Left renal cortex interstitium (tissue), 4 donors: ENCODE results near the gene NFIC. TPM values are rescaled to one million over a fixed set of nuclear protein-coding genes. Genes with fewer than 3 reads are reported as not detected.

Experiments
- DNase-seq, 4 donors: peaks; one replicate each; pipeline ENCODE4 v3.0.0-alpha.2; 2013; ENCODE audit warnings: low read depth in 4 of 4, low spot score in 2 of 4, missing footprints in 1 of 4
- polyA plus RNA-seq, 4 donors: library from polyadenylated mRNA; unstranded; fragments of 120-200 nt; gene quantifications; one replicate each; pipeline ENCODE4 v1.2.1, GENCODE V29; 2013; ENCODE audit not compliant: insufficient read length in 4 of 4

The NFIC gene
- polyA plus RNA-seq, 4 donors = 18.7 to 37.9 (median 26.0) TPM

DNA sequence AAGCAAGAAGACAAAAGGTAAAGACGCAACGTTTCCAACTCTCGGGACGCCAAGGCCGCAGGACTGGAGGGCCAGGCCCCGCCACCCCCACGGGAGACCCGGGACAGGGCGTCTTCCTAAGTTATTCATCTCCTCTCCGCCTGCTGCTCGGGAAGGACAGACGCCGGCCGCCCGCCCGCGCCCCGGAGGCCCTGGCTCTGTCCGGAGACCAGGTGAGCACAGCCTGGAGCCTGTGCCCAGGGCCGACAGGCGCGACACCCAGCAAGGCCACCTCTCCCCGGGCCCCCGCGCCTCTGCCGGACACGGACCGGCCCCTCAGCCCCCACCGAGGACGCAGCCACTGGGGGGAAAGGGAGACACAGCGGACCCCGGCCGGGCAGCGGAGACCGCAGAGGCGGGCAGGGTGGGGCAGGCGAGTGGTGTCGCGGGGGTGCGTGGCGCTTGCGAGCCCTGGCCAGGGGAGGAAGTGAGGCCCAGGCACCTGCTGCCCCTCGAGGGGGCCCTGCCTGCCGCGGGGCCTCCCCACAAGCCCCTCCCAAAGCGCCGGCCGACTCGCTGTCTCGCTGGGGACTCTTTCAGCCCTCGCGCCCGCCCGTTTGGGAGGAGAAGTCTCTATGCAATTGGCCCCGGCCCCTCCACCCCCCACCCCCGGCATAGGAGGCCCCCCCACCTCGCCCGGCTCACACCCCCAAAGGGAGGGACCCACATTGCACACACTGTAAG is 96.8 kb downstream of the NFIC start:
- no peak for DNase-seq

DNA sequence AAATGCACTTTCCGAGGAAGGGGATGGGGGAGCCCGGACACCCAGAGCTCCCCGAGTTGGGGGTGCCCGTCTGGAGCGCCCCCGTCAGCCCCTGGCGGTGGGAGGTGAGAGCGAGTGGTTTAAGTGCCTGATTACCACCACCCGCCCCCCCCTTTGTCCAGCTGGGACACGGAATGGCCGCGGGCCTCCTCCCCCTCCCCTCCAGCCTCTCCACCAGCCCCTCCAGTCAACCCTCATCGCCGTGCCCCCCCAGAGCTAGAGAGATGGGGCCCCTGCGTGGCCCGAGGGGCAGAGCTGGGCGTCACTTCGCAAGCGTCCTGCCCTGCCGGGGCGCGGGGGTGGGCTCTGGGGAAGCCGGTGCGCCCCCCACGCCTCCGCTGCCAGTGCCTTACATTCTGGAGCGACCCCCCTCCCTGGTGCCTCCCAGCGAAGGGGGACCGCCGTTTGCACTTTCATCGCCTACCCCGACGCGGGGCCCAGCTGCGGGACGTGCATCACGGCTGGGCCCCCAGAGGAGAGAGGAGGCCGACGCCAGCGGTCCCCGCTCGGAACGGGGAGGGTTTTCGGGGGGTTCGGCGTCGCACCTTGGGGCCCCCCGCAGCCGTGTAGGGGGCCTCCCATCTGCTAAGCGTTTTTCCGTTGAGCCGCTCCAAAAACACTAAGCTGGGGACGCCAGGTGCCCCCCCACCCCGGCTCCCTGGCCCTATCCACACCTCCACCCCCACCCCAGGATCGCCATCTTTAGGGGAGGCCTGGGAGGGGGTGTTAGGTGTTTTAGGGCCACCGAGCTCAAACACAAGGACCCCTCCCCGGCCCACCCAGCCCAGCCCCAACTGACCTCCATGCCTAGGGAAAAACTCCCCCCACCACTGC is 97.6 kb downstream of the NFIC start:
- DNase-seq = no peak

DNA sequence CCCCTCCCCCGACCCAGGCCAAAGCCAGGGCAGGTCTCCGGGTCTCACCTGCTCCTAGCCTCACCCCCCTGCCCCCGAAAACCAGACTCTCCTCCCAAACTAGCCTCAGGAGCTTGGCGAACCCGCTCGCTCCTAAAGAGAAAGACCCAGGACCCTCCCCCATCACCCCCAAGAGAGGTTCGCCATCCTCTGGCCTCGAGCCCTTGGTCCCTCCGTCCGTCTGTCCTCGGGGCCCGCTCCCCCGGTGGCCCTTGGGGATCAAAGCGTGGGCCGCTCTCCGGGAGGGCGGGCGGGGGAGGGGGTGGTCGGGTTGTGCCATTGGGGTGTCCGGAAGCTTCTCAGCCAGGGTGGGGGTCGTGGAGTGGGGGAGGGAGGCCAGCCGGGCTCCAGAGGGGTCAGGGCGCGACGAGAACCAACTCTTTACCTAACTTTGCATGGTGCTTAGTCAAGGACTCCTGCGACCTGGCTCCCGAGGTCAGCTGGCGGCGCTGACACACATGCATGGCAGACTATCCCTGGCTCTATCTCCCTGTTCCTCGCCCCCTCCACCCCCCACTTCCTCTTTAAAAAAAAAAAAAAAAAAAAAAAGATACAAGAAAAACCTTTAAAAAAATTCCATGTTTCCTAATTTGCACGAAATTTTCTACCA is 98.3 kb downstream of the NFIC start:
- DNase-seq = no peak

DNA sequence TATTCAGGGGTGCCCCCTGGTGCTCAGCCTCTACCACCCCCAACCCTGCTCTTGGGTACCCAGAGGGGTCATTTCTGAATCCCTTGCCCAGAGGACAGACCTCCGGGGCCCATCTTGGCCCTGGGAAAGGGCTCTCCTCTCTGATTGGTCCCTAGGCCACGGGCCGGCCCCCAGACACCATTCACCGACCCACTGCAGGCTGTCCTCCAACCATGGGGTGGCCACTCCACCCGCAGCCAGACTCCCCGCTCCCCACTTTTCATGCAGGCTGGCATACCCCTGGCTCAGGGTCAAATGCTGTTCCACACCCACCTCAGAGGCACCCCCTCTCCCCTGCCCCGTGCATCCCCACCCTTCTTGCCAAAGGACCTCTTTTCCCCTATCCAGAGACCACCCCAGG is 99.2 kb downstream of the NFIC start:
- no peak for DNase-seq

DNA sequence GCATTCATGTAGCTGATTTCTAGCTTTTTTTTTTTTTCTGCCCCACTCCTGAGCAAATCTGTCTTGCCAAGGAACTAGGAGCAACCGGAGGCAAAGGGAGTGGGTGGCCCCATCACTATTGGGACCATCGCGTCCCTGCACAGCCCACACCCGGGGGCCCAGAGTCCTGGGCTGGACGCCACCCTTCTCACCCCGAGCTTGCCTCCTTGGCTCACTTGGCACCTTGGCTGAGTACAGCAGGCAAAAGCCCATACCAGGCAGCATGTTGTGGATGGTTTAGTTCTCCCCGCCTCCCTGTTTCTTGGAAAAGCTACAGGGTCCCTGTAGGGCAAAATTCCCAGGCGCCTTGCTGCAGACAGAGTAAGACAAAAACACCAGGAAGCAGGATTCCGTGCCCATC is 100.3 kb downstream of the NFIC start:
- DNase-seq = no peak

DNA sequence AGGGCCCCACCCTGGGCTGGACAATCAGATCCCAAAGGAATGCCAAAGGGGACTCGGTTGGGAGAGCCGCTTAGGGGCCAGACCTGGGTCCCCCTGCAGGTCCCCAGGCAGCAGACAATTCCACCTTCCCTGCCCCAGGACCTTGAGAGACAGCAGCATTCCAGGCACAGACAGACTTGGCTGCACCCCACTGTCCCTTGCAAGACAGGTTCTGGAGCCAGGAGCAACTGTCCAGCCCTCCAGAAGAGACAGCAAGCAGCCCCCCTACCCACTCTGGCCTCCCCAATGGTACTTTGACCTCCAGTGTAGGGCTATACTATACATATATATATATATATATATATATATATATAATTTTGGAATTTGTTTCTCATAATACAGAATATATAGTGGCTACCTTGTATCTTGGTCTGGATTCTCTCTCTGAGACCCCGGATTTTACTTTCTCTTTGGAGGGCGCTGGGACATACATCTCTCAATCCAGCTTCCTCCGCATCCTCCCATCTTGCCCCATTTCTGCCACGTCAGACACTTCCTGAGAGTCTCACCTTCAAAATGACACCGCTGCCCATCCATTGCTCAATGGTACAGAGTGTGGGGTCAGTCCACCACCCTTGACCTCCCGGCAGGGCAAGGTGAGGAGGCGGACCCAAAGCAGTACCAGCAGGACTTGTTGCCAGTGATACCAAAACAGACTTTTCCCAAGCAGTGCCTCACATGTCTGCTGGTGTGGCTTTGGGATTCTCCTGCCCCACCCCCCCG is 101.2 kb downstream of the NFIC start:
- no peak for DNase-seq

DNA sequence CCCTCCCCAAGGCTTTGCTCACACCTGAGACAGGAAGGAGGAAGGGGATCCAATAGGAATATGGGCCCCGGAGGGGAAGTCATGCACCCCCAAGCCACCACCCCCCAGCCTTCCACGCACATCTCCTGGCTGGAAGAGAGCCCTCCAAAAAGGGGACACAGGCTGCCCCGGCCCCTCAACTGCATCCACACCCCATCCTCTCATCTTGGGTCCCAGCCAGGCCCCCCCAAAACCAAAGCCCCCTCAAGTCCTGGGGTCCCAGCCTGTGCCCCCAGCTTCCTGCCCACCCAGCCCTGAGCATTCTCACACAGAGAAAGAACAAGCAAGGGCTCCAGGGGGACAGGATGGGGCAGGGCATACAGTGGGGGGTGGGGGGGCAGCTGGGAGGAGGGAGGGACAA is 101.8 kb downstream of the NFIC start:
- DNase-seq = no peak

DNA sequence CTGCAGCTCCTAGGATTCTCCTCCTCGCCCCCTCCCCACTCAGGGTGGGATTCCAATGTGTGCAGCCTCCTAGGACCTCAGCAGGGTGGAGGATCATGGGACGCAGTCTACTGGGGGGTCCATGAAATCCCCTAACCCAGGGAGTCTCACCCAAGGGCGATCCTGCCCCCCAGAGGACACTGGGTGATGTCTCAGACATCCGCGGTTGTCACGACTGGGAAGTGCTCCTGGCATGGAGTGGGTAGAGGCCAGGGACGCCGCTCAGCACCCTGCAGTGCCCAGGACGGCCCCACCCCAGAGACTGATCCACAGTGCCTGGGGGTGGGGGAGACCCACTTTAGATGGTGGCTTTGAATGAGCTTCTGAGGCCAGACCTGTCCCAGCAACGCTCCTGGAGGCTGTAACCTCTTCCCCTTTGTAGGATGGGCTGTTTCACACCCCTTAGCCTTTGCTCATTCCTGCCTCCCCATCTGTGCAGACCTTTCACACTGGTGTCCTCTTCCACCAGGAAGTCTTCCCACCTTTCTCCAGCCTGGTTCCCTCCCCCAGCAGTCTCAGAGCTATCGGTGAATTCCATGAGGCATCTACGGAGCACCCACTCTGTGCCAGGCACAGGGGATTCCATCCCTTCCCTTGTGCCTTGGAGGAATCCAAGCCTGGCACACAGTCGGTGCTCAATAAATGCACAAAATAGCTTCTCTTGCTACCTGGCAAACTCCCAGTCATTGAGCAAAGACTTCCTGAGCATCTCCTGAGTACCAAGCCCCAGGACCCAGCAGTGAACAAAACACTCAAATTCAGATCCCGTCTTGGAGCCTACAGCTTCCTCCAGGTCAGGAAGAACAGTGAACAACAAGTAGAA is 103.5 kb downstream of the NFIC start:
- no peak for DNase-seq

DNA sequence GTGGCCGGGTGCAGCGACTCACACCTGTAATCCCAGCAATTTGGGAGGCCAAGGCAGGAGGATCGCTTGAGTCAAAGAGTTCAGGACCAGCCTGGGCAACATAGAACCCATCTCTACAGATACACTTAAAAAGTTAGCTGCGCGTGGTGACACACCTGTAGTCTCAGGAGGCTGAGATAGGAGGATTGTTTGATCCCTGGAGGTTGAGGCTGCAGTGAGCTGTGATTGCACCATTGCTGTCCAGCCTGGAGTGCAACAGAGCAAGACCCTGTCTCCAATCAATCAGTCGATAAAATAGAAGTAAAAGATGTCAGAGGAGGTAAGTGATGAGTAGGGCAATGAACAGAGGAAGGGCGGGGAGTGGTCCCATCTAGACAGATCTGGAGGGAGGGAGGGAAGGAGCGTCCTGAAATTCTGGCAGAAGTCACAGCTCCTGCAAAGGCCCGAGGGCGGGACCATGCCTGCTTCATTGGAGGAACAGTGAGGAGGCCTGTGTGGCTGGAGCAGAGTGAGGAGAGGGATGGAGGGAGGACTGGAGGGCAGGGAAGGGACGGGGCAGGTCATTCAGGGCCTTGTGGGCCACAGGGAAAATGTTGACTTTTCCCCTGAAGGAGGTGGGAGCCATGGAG is 104.2 kb downstream of the NFIC start:
- DNase-seq = no peak

DNA sequence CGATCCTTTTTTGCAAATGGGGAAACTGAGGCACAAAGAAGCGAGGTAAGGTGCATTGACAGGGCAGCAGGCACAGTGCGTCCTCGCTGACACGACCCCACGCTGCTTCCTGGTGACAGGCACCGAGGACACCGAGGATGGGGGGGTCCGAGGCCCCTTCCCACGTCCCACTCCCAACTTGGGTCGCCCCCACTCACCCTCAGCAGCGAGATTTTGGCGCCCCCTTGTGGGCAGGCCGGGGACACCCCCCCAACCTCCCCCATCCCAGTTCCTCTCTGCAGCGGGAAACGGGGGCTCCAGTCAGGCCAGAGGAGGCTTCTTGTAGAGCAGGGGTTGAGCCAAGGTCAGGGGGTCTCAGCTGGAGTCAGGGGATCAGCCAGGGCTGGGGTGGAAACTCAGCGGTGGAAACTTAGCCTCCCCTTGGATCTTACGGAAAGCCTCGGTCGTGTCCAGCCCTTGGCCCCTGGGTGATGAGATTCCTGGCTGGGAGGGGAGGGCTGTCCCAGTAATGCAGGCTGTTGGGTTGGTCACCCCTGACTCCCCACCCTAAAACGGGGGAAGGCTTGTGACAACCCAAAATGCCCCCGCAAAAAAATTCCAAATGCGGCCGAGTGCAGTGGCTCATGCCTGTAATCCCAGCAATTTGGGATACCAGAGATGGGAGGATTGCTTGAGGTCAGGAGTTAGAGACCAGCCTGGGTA is 105.7 kb downstream of the NFIC start:
- DNase-seq = no peak

DNA sequence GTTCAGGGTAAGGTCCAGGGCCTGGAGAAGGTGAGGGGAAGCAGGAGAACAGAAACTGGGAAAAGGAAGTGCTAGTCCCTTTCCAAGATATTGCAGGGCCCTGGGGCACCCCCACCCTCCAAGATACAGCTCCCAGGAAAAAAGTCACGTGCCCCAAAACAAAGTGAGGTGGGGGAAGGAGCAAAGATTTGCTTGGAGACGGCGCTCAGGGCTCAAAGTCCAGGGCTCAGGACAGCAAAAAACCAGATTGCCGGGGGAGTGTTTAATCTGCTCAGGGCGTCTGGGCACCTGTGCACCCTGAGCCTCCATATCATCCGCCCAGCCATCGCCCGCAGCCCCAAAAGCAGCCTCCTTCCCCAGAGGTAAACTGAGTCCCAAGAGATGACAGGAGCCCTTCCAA is 107.6 kb downstream of the NFIC start:
- no peak for DNase-seq

DNA sequence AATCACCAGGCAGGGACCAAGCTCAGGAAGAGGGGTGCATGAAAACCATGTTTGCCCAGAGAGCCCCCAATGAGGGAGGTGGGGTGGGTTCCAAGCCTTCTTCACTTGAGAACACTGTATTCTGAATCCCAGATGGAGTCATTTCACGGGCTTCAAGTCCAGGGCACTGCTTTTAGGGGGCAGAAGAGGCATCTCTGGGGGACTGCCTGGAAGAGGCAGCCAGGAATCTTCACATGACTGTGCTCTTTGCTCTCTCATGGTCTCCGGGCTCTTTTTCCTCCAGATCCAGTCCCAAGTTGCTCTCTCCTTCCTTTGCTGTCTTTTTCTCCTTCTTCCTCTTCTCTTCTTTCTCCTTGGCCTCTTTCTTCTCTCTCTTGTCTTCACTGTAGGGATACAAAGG is 108.2 kb downstream of the NFIC start:
- DNase-seq = no peak

DNA sequence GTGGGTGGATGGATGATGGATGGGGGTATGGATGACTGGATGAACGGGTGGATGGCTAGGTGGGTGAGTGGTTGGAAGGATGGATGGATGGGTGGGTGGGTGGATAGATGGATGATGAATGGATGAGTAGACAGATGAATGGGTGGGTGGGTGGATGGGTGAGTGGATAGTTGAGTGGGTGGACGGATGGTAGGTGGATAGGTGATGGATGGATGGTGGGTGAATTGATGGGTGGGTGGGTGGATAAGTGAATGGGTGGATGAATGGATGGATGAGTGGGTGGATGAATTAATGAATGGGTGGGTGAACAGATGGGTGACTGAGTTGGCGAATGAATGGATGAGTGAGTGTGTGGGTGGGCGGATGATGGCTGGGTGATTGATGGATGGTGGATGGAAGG is 109.1 kb downstream of the NFIC start:
- DNase-seq = no peak

DNA sequence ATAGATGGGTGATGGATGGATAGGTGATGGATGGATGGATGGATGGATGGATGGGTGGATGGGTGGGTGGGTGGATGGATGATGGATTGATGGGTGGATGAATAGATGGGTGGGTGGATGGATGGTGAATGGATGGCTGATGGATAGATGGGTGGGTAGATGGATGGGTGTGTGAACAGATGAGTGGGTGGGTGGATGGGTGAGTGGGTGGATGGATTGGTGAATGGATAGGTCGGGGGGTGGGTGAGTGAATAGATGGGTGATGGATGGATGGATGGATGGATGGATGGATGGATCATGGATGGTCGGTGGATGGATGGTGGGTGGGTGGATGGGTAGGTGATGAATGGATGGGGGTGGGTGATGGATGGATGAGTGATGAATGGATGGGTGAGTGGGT is 110.4 kb downstream of the NFIC start:
- no peak for DNase-seq

DNA sequence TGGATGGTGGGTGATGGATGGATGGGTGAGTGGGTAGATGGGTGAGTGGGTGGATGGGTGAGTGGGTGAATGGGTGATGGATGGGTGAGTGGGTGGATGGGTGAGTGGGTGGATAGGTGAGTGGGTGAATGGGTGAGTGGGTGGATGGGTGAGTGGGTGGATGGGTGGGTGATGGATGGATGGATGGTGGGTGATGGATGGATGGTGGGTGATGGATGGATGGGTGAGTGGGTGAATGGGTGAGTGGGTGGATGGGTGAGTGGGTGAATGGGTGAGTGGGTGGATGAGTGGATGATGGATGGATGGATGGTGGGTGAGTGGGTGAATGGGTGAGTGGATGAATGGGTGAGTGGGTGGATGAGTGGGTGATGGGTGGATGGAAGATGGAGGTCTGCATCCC is 111.1 kb downstream of the NFIC start:
- DNase-seq = no peak

DNA sequence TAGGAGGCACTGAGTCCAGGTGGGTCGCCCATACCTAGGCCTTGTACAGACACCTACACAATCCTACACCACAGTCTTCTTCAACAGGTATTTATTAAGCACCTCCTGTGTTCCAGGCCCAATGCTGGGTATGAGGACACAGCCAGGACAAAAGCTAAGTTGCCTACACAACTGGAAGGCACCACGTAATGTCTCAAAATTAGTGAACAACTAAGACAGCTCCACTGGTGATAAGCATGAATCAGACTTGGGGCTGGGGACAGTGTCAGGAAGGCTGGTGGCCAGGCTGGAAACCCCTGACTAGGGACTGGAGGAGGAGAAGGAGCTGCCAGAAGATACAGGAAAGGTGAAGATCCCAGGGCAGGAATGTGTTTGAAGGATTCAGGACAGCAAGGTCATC is 111.6 kb downstream of the NFIC start:
- no peak for DNase-seq

DNA sequence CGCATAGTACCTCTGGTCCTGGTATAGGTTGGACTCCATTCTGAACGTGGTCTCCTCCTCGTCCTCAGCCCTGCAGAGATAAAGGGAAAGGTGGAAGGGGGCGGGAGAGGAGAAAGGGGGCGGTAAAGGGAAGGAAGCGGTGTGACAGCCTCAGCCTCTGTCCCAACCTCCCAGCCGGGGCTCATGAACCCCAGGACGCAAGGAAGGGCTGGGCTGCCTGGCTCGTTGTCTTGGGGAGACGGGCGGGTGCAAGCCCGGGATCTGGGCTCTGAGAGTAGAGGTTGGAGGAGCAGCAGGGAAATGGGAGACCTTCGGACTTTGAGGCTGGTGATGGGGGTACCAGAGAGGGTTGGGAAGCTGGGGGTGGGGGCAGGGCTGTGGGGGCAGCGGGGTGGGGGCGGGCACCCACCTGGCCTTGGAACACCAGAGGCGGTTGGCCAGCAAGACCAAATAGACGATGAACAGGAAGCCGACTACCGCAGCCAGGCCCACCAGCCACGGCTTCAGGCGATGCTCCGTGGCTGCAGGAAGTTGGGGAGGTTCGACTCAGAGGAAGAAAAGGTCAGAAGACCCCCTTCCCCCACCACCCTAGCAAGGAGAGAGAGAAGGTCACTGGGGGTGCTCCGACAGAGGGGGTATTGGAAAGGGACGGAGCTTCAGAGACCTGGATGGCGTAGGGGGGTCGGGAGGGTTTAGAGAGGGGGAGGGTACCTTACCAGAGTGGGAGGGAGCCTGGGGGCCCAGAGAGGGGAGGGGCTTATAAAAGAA is 112.2 kb downstream of the NFIC start:
- DNase-seq = no peak

DNA sequence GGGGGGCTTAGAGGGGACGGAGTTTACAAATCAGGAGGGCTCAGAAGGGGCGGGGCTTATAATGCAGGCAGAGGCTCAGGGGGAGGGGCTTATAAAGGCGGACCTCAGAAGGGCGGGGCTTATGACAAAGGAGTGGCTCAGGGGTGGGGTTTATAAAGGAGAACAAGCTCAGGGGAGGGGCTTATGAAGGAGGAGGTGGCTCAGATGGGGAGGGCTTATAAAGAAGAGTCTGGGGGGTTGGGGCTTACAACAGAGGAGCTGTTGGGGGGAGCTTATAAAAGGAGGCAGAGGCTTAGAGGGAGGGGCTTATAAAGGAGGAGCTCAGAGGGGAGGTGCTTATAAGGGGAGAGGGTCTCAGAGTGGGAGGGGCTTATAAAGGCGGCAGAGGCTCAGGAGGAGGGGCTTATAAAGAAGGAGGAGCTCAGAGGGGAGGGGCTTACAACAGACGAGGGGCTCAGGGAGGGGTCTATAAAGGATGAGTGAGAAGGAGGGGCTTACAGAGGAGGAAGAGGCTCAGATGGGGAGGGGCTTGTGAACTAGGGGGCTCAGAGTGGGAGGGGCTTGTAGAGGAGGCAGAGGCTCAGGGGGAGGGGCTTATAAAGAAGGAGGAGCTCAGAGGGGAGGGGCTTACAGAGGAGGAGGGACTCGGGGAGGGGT is 112.9 kb downstream of the NFIC start:
- no peak for DNase-seq
